Brain pericyte (primary cell): ENCODE measurements around the gene PIK3CB.
"Not testable (repeated sequence)": the region's sequence is repeated elsewhere in the genome, so short reads cannot be mapped to it uniquely, and the experiment has no call there.

ENCODE experiments used
- DNase-seq: peaks from one replicate; pipeline ENCODE4 v3.0.0-alpha.2; 2012; ENCODE audit warnings: low read depth, low spot score

Gene PIK3CB

GRCh38 chr3:138681463-138682220, 153.1 kb downstream of the PIK3CB start:
- DNase-seq: no peak

- not testable (repeated sequence) for DNase-seq
These were observed 153.8 kb downstream of the PIK3CB start for GRCh38 chr3:138680974-138681373.

- DNase-seq: no peak
These were observed 155.8 kb downstream of the PIK3CB start for GRCh38 chr3:138678874-138679392.

DNA sequence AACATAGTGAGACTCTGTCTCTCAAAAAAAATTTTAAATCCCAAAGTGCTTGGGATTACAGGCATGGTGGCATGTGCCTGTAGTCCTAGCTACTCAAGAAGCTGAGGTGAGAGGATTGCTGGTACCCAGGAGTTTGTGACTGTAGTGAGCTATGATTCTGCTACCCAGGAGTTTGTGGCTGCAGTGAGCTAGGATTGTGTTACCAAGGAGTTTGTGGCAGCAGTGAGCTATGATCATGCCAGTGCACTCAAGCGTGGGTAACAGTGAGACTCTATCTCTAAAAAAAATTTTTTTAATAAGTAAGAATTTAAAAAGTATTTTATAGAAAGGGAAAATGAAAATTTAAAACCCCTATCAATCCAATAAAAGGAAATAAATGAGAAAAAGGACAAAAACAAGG, 156.6 kb downstream of the PIK3CB start:
- DNase-seq: no peak

DNA sequence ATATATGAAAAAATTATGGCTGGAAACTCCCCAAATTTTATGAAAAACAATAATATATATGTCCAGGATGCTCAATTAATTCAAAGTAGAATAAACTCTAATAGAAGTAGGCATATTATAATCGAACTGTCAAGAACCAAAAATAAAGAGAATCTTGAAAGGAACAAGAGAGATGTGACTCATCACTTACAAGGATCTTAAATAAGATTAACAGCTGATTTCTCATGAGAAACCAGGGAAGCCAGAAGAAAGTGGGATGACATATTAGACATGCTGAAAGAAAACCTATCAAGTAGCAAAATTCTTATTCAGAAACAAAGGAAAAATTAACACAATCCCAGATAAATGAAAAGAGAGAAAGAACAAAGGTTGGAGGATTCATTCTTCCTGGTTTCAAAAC, 159.3 kb downstream of the PIK3CB start:
- DNase-seq: no peak

- DNase-seq: peak; percentile 59
These were observed 160.8 kb downstream of the PIK3CB start for GRCh38 chr3:138673641-138674530.

GRCh38 chr3:138670407-138670806, 164.3 kb downstream of the PIK3CB start:
- no peak for DNase-seq

GRCh38 chr3:138668107-138668506, 166.6 kb downstream of the PIK3CB start:
- no peak for DNase-seq

DNA sequence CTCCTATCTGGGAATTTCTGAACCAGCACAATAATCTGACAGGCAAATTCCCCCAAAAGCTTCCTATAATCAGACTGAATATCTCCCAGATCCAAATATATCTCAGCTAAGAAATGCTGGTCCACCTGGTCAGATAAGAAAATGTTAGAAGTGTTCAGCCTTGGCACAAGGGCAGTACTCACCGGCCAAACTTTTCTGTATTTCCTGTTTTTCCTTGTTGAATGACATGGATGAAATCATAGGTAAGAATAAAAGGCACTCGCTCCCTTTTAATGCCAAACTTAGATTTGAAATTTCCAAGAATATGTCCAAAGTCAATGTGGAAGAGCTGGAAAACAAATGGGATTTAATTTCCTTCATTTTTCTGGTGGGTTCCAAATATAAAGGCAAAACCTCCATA, 177.2 kb downstream of the PIK3CB start:
- no peak for DNase-seq

- no peak for DNase-seq
These were observed 181.2 kb downstream of the PIK3CB start for GRCh38 chr3:138653567-138653966.

DNA sequence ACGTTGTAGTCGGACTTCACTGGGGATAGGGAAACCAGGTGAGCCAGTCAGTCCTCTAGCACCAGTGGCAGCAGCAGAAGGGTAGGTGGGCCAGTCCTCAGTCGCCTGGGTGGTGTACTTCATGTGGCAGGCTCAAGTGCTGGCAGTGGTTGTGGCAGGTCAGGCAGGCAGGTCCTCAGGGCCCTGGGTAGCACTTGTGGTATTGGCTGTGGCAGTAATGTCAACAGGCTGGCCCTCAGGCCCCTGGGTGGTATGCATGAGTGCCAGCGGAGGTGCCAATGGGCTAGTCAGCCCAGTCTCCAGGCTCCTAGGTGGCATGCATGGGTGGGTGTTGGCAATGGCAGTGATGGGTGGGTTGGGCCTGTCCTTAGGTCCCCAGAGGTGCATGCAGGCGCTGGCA, 185.6 kb downstream of the PIK3CB start:
- DNase-seq: no peak

GRCh38 chr3:138646513-138646912, 188.2 kb downstream of the PIK3CB start:
- no peak for DNase-seq

DNA sequence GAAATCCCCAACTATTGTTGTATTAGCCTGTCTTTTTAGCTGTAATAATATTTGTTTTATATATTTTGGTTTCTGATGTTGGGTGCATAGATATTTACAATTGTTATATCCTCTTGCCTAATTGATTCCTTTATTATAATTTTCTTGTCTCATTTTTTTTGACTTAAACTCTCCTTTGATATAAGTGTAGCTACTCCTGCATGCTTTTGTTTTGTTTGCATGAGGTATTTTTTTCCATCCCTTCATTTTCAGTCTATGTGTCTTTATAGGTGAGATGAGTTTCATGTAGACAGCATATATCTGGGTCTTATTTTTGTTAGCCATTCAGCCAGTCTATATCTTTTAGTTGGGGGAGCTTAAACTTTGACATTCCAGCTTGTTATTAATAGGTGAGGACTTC, 188.7 kb downstream of the PIK3CB start:
- DNase-seq: no peak

DNA sequence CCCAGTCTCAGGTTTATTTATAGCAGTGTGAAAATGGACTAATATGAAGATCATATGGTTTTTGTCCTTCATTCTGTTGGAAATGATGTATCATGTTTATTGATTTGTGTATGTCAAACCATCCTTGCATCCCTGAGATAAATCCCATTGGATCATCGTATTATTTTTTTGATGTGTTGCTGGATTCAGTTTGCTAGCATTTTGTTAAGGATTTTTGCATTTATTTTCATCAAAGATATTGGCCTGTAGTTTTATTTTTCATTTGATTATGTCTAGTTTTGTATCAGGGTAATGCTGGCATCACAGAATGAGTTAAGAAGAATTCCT, 191.8 kb downstream of the PIK3CB start:
- no peak for DNase-seq

GRCh38 chr3:138642226-138642926, 192.4 kb downstream of the PIK3CB start:
- DNase-seq: no peak

- no peak for DNase-seq
These were observed 194.2 kb downstream of the PIK3CB start for GRCh38 chr3:138640537-138640936.

DNA sequence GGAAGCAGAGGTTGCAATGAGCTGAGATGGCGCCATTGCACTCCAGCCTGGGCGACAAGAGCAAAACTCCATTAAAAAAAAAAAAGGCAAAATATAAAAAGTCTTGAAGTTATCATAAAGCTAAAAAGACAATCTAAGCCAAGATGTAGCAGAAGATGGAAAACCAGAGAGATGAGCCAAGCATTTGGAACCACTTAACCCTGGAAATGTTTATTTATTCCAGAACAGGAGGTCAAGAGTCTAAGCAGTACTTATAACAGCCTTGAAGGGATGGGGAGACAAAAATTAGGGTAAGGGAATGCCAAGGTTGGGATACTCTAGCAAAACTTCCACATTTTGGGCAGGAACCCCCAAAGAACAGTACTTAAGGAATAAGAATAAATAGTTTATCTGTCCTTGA, 196.1 kb downstream of the PIK3CB start:
- DNase-seq: no peak

GRCh38 chr3:138629526-138629925, 205.2 kb downstream of the PIK3CB start:
- DNase-seq: no peak

- no peak for DNase-seq
These were observed 208.9 kb downstream of the PIK3CB start for GRCh38 chr3:138625707-138626365.

DNA sequence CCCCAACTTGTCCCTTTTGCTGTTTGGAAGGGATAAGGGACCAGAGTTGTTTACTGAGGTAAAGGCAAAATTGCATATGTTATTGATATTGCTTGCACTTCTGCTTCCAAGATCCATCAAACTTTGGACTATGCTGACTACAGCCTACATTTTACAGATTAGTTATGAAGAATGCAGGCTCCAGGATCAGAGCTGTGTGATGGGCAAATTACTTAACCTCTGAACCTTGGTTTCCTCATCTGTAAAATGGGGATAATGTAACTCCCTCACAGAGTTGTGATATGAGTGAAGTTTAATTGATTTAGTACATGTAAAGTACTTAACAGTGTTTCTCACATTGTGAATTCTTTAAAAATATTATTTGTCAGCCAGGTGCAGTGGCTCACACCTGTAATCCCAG, 210.2 kb downstream of the PIK3CB start:
- no peak for DNase-seq

DNA sequence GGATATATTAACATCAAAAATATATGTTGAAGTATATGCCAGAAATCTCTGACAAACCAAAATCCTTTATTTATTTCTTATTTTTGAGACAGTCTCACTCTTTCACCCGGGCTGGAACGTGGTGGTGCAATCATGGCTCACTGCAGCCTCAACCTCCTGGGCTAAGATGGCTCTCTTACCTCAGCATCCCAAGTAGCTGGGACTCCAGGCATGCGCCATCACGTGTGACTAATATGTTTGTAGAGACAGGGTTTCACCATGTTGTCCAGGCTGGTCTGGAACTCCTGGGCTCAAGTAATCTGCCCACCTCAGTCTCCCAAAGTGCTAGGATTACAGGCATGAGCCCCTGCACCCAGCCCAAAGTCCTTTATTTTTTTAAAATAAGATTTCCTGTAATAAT, 214.3 kb downstream of the PIK3CB start:
- no peak for DNase-seq

DNA sequence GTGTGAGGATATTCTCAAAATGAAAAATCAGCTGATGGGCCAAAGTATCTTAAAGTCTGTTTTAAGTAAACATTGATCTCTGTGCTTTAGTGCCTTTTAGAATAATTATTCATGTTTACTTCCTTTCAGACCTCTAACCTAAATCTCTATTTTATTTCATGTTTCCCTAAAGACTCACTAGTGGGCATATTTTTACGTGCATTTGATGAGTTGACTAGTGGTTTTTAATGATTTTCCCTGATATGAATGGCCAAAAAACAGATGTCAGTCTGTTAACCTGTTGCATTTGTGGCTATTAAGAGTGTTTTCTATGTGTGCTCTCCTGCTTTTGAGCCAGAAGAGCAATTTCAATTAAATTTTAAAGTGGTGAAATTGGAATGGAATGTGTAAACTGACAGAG, 219.3 kb downstream of the PIK3CB start:
- DNase-seq: no peak
